Chondrocyte (in vitro differentiated cells): ENCODE measurements around the gene ZHX3. TPM values are rescaled to one million over a fixed set of nuclear protein-coding genes. Genes with fewer than 3 reads are reported as not detected.

Experiments
- DNase-seq: peaks from one replicate; pipeline ENCODE4 v3.0.0; 2021; ENCODE audit warnings: mixed read lengths, low spot score
- H3K27ac Mint-ChIP-seq: one replicate; pipeline ENCODE4 v1.8.0; 2021; ENCODE audit warnings: mild to moderate bottlenecking, moderate library complexity, mixed read lengths; ENCODE audit not compliant: unreplicated experiment
- H3K27me3 Mint-ChIP-seq: 2 replicates; pipeline ENCODE4 v1.8.0; 2021; ENCODE audit warnings: low read depth, mixed read lengths
- H3K36me3 Mint-ChIP-seq: 2 replicates; pipeline ENCODE4 v1.8.0; 2021; ENCODE audit warnings: low read depth, mixed read lengths
- H3K4me1 Mint-ChIP-seq: 2 replicates; pipeline ENCODE4 v1.8.0; 2021; ENCODE audit warnings: low read depth, mild to moderate bottlenecking, mixed read lengths
- H3K4me3 Mint-ChIP-seq: one replicate; pipeline ENCODE4 v1.8.0; 2021; ENCODE audit warnings: mild to moderate bottlenecking, moderate library complexity, mixed read lengths; ENCODE audit not compliant: unreplicated experiment
- H3K9me3 Mint-ChIP-seq: 2 replicates; pipeline ENCODE4 v1.8.0; 2021; ENCODE audit warnings: low read depth, mixed read lengths
- total RNA-seq: library from RNA; stranded (reverse); gene quantifications from 3 replicates; pipeline ENCODE4 v1.2.1, GENCODE V29; 2021
- TF ChIP-seq, protein P1 (sequence below): fragments of 200-600 bp; sonication (generic); IDR thresholded peaks from 2 replicates; pipeline ENCODE4 v1.5.0; 2021; ENCODE audit warnings: antibody characterized with exemption, mild to moderate bottlenecking, moderate library complexity

ZHX3 gene
- total RNA-seq, 1 donor from 2014 or later = 52.9 TPM

DNA sequence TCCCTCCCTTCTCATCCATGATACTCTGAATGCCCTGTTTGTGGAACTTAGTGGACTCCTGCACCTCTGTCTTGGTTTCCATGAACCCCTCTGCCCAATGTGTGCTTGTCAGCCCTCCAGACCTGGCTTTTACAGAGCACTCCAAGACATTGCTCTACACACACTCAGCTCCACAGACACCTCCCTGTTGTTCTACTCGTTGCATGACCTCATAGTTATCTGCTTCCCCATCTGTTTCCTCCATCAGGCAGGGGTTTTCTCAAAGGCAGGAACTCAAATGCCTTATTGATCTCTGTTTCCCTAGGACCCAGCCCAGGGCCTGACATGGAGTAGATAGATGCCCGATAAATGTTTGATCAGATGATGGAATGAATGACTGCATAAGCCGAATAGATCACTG lies 166.9 kb downstream of the ZHX3 start:
- Mint-ChIP-seq H3K27ac (no peak overlapping the region), H3K36me3 (no peaks in the 10 kb centered on the region), H3K9me3 (no peaks in the 10 kb centered on the region), H3K4me1 (peaks cover 60% of the 10 kb centered on the region), H3K4me3 (no peak overlapping the region), H3K27me3 (no peaks in the 10 kb centered on the region)
- TF ChIP-seq, protein P1, sequence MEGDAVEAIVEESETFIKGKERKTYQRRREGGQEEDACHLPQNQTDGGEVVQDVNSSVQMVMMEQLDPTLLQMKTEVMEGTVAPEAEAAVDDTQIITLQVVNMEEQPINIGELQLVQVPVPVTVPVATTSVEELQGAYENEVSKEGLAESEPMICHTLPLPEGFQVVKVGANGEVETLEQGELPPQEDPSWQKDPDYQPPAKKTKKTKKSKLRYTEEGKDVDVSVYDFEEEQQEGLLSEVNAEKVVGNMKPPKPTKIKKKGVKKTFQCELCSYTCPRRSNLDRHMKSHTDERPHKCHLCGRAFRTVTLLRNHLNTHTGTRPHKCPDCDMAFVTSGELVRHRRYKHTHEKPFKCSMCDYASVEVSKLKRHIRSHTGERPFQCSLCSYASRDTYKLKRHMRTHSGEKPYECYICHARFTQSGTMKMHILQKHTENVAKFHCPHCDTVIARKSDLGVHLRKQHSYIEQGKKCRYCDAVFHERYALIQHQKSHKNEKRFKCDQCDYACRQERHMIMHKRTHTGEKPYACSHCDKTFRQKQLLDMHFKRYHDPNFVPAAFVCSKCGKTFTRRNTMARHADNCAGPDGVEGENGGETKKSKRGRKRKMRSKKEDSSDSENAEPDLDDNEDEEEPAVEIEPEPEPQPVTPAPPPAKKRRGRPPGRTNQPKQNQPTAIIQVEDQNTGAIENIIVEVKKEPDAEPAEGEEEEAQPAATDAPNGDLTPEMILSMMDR = no peak
- DNase-seq = no peak

DNA sequence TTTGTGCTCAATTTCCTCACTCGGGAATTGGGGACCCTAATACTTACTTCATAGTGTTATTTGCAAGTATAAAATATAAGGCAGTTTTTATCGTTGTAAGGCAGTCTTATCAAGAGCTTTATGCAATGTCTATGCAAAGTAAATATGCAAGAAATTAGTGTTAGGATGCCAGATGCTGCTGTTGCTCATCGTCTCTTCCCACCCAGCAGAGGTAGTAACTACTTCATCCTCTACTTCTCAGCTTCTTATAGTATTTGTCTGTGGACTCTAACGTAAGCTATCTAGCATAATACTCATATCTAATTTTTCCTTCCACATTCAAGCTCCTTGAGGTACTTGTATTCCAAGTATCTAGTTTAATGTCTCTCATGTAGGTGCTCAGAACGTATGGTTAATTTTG lies 168.6 kb downstream of the ZHX3 start:
- Mint-ChIP-seq H3K36me3 (no peaks in the 10 kb centered on the region), H3K27ac (no peak overlapping the region), H3K9me3 (no peaks in the 10 kb centered on the region), H3K27me3 (no peaks in the 10 kb centered on the region), H3K4me3 (no peak overlapping the region), H3K4me1 (peaks cover 56% of the 10 kb centered on the region)
- DNase-seq = no peak
- TF ChIP-seq, protein P1 = no peak

GRCh38 chr20:41147767-41148191 lies 169.8 kb downstream of the ZHX3 start:
- TF ChIP-seq, protein P1 = no peak
- Mint-ChIP-seq H3K4me1 (peaks cover 56% of the 10 kb centered on the region), H3K27ac (peak overlapping the region; percentile 54), H3K4me3 (no peak overlapping the region), H3K9me3 (no peaks in the 10 kb centered on the region), H3K36me3 (no peaks in the 10 kb centered on the region), H3K27me3 (no peaks in the 10 kb centered on the region)
- DNase-seq = peak; percentile 18

GRCh38 chr20:41145821-41146620 lies 171.5 kb downstream of the ZHX3 start:
- H3K27me3 Mint-ChIP-seq = no peaks in the 10 kb centered on the region
- DNase-seq = peak; percentile 70
- H3K4me1 Mint-ChIP-seq = peaks cover 60% of the 10 kb centered on the region
- TF ChIP-seq, protein P1 = no peak
- H3K9me3 Mint-ChIP-seq = no peaks in the 10 kb centered on the region
- peak overlapping the region; percentile 2 for H3K27ac Mint-ChIP-seq
- no peak overlapping the region for H3K4me3 Mint-ChIP-seq
- H3K36me3 Mint-ChIP-seq = no peaks in the 10 kb centered on the region

DNA sequence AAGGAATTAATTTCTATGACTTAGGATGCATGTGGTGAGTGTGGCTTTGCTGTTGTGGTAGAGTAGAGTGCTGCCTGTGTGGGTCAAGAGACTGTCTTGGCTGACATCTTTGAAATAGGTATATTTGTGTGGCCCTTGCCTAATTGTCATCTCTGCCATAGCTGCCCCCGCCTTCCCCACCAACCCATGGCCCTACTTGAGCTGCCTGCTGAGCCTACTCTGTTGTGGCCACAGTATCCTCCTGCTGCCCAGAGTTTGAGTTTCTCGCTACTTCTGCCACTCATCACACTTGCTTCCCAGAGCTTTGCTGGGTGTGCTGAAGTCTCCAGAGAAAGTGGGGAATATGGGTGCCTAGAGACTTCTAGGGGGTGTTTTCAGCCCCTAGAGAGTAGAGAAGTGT lies 172.2 kb downstream of the ZHX3 start:
- no peaks in the 10 kb centered on the region for H3K9me3 Mint-ChIP-seq
- H3K4me3 Mint-ChIP-seq = no peak overlapping the region
- H3K27me3 Mint-ChIP-seq = no peaks in the 10 kb centered on the region
- DNase-seq = peak; percentile 54
- no peak overlapping the region for H3K27ac Mint-ChIP-seq
- peaks cover 67% of the 10 kb centered on the region for H3K4me1 Mint-ChIP-seq
- no peaks in the 10 kb centered on the region for H3K36me3 Mint-ChIP-seq
- TF ChIP-seq, protein P1 = no peak
